IMR-90 (cell line): ENCODE measurements around the gene FATE1. TPM values are rescaled to one million over a fixed set of nuclear protein-coding genes. Genes with fewer than 3 reads are reported as not detected.

Source experiments
- ATAC-seq: fragments of 200-7000 bp; cut with Tn5 transposase; 2 replicates; pipeline ENCODE4 v1.9.1; 2020; ENCODE audit warnings: low read depth, mild to moderate bottlenecking, moderate library complexity
- BruUV-seq: library from RNA; stranded (reverse); fragments of 400-500 nt; replicated peaks from 2 replicates; lab custom pipeline; 2021; lab: Mats Ljungman, UMichigan
- CTCF ChIA-PET: fragments of 300-600 bp; formaldehyde crosslinking; extraction: SDS; loops from one replicate; lab custom pipeline; 2021; ENCODE audit warnings: antibody characterized with exemption; lab: Yijun Ruan, JAX
- POLR2A ChIA-PET: fragments of 300-600 bp; sonication (Branson Sonifier 250); formaldehyde crosslinking; loops from one replicate; lab custom pipeline; 2022; ENCODE audit warnings: antibody characterized with exemption; ENCODE audit not compliant: unreplicated experiment; lab: Charles Lee
- DNase-seq: peaks from one replicate; pipeline ENCODE4 v3.0.0; 2013
- H2AFZ ChIP-seq: replicated peaks from 2 replicates; pipeline ENCODE3; 2013; ENCODE audit warnings: low read length, mild to moderate bottlenecking; ENCODE audit not compliant: poor library complexity
- H2AK5ac ChIP-seq: 2 replicates; pipeline ENCODE4 v1.6.1; 2013; ENCODE audit warnings: low read depth, low read length, inconsistent platforms
- H2AK9ac ChIP-seq: replicated peaks from 2 replicates; pipeline ENCODE3; 2013; ENCODE audit warnings: mild to moderate bottlenecking, low read depth, low read length, moderate library complexity; ENCODE audit not compliant: poor library complexity
- H2BK120ac ChIP-seq: 2 replicates; pipeline ENCODE4 v1.6.1; 2013; ENCODE audit warnings: low read depth, low read length, inconsistent platforms
- H2BK15ac ChIP-seq: 3 replicates; pipeline ENCODE4 v1.6.1; 2013; ENCODE audit warnings: low read depth, low read length, inconsistent platforms
- H2BK20ac ChIP-seq: 2 replicates; pipeline ENCODE4 v1.6.1; 2013; ENCODE audit warnings: low read depth, mild to moderate bottlenecking, inconsistent platforms, low read length, moderate library complexity
- H2BK5ac ChIP-seq: 2 replicates; pipeline ENCODE4 v1.6.1; 2013; ENCODE audit warnings: mild to moderate bottlenecking, low read depth, low read length, inconsistent platforms; ENCODE audit not compliant: poor library complexity, severe bottlenecking
- H3K14ac ChIP-seq: replicated peaks from 2 replicates; pipeline ENCODE4 v1.6.1; 2013; ENCODE audit warnings: low read depth, low read length, inconsistent platforms
- H3K18ac ChIP-seq: 2 replicates; pipeline ENCODE4 v1.6.1; 2013; ENCODE audit warnings: low read depth, low read length, control low read depth
- H3K23ac ChIP-seq: 2 replicates; pipeline ENCODE4 v1.6.1; 2013; ENCODE audit warnings: low read depth, low read length, inconsistent platforms
- H3K27ac ChIP-seq: 2 replicates; pipeline ENCODE4 v1.5.1; 2013; ENCODE audit warnings: mild to moderate bottlenecking, control low read depth, low read length; ENCODE audit not compliant: insufficient read depth
- H3K27me3 ChIP-seq: 2 replicates; pipeline ENCODE4 v1.6.1; 2013; ENCODE audit warnings: low read length; ENCODE audit not compliant: control insufficient read depth, insufficient read depth
- H3K36me3 ChIP-seq: 2 replicates; pipeline ENCODE4 v1.6.1; 2013; ENCODE audit warnings: low read length, mixed read lengths; ENCODE audit not compliant: control insufficient read depth, insufficient read depth
- H3K4ac ChIP-seq: 2 replicates; pipeline ENCODE4 v1.6.1; 2013; ENCODE audit warnings: low read depth, low read length, inconsistent platforms
- H3K4me1 ChIP-seq: 2 replicates; pipeline ENCODE4 v1.6.1; 2013; ENCODE audit warnings: low read length, mixed read lengths; ENCODE audit not compliant: control insufficient read depth, insufficient read depth
- H3K4me2 ChIP-seq: 2 replicates; pipeline ENCODE4 v1.6.1; 2013; ENCODE audit warnings: low read depth, mild to moderate bottlenecking, control low read depth, low read length, moderate library complexity
- H3K4me3 ChIP-seq: 2 replicates; pipeline ENCODE4 v1.5.1; 2013; ENCODE audit warnings: low read depth, mild to moderate bottlenecking, control low read depth, low read length, moderate library complexity; ENCODE audit not compliant: insufficient read depth
- H3K56ac ChIP-seq: 2 replicates; pipeline ENCODE4 v1.6.1; 2013; ENCODE audit warnings: low read length, inconsistent platforms; ENCODE audit not compliant: insufficient read depth; ENCODE audit errors: extremely low read depth
- H3K79me1 ChIP-seq, 2 experiments: 2 replicates each; pipeline ENCODE4 v1.6.1; 2013; ENCODE audit warnings: low read length in 2 of 2, inconsistent platforms in 1 of 2, low read depth in 1 of 2
- H3K9ac ChIP-seq: 2 replicates; pipeline ENCODE4 v1.6.1; 2013; ENCODE audit warnings: low read depth, low read length, control low read depth
- H3K9me1 ChIP-seq: 2 replicates; pipeline ENCODE4 v1.6.1; 2013; ENCODE audit warnings: low read length, inconsistent platforms; ENCODE audit not compliant: insufficient read depth
- H3K9me3 ChIP-seq: 2 replicates; pipeline ENCODE4 v1.6.1; 2013; ENCODE audit warnings: low read length; ENCODE audit not compliant: control insufficient read depth, insufficient read depth
- H4K20me1 ChIP-seq: 2 replicates; pipeline ENCODE4 v1.6.1; 2013; ENCODE audit warnings: low read length, inconsistent platforms; ENCODE audit not compliant: insufficient read depth
- H4K5ac ChIP-seq: 2 replicates; pipeline ENCODE4 v1.6.1; 2013; ENCODE audit warnings: mild to moderate bottlenecking, low read depth, low read length, control low read depth
- H4K8ac ChIP-seq, 2 experiments: 2 replicates each; pipeline ENCODE4 v1.6.1; 2013; ENCODE audit warnings: low read depth in 2 of 2, low read length in 2 of 2, control low read depth in 1 of 2, inconsistent platforms in 1 of 2
- H4K91ac ChIP-seq: 2 replicates; pipeline ENCODE4 v1.6.1; 2013; ENCODE audit warnings: low read depth, low read length, inconsistent platforms; ENCODE audit not compliant: insufficient read depth
- BHLHE40 ChIP-seq: fragments of 150-350 bp; IDR thresholded peaks from 2 replicates; pipeline ENCODE4 v1.6.1; 2016; ENCODE audit warnings: mild to moderate bottlenecking, low read depth, low read length
- CHD1 ChIP-seq: IDR thresholded peaks from 2 replicates; pipeline ENCODE4 v1.6.1; 2012; ENCODE audit warnings: low read depth, low read length, improper control_type of control experiment
- MAFK ChIP-seq: IDR thresholded peaks from 2 replicates; pipeline ENCODE4 v1.6.1; 2012; ENCODE audit warnings: low read depth, low read length, improper control_type of control experiment
- MXI1 ChIP-seq: IDR thresholded peaks from 2 replicates; pipeline ENCODE4 v1.6.1; 2012; ENCODE audit warnings: low read depth, mild to moderate bottlenecking, low read length, moderate library complexity, borderline replicate concordance
- NFE2L2 ChIP-seq: fragments of 150-350 bp; IDR thresholded peaks from 2 replicates; pipeline ENCODE4 v1.6.1; 2016; ENCODE audit warnings: low read depth, mild to moderate bottlenecking, low read length
- POLR2A ChIP-seq: IDR thresholded peaks from 2 replicates; pipeline ENCODE4 v1.6.1; 2012; ENCODE audit warnings: mild to moderate bottlenecking, low read depth, low read length
- WGBS, 2 experiments: methylation state at CpG; one replicate each; pipeline versions ENCODE4 v1.1.5 to v1.1.7; 2013; ENCODE audit warnings: missing lambda C conversion rate in 2 of 2; ENCODE audit not compliant: insufficient read length in 1 of 2; ENCODE audit errors: extremely low coverage in 2 of 2; 5-methylcytosine and 5-hydroxymethylcytosine counted together
- dilution Hi-C: fragments of 300-500 bp; cut with HindIII; formaldehyde crosslinking; loops from one replicate; pipeline ENCODE4 v1.14.3; 2018; ENCODE audit warnings: low sequenced_read_pairs; ENCODE audit not compliant: unreplicated experiment
- in situ Hi-C: fragments of 300-500 bp; cut with MboI; formaldehyde crosslinking; loops from 3 replicates; pipeline ENCODE4 v1.14.3; 2019; ENCODE audit warnings: low sequenced_read_pairs, inconsistent platforms, mixed read lengths
- intact Hi-C: fragments of 100-400 bp; cut with micrococcal nuclease; formaldehyde crosslinking; loops from 2 replicates; pipeline ENCODE4 v1.10.0; 2022
- polyA plus RNA-seq, 3 experiments: library from polyadenylated mRNA; depleted of rRNA; stranded (reverse); fragments of >200 nt; gene quantifications; 2 replicates each; pipeline ENCODE4 v1.2.3, GENCODE V29; 2012; ENCODE audit warnings: low replicate concordance in 1 of 3
- total RNA-seq: library from RNA; depleted of rRNA; stranded (reverse); fragments of >200 nt; gene quantifications from 2 replicates; pipeline ENCODE4 v1.2.3, GENCODE V29; 2012
- TF ChIP-seq, protein P1 (sequence below): fragments of 150-350 bp; IDR thresholded peaks from 2 replicates; pipeline ENCODE4 v1.6.1; 2017; ENCODE audit warnings: mild to moderate bottlenecking, antibody characterized with exemption, low read length, low read depth

FATE1 gene
- total and polyA plus RNA-seq, 2 of the 4 experiments (the other 2 are of a cell fraction) = not detected

DNA sequence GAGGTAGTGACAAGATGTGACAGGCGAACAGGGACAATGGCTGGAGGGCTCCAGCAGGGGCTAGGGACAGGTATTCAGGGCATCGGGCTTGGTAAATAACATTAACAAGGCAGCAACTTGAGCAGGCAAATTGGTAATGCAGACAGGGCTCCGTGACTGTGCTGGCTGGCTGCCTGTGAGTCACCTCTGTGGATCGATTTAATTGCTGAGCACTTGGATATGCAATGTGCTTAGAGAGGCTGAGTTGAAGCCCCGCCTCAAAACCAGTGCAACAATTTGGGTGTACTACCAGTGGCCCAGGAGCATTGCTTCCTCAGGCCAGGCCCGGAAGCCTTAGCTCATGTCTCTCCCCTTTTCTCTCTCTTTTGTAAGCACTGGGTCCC is 38.2 kb downstream of the FATE1 start:
- Histone ChIP-seq H3K18ac (no peak overlapping the region), H4K5ac (no peak overlapping the region), H2BK15ac (no peak overlapping the region), H3K9me3 (peaks cover 4% of the 10 kb centered on the region; the same call in 1 of the 2 replicates), H3K23ac (no peak overlapping the region), H3K56ac (no peak overlapping the region), H2AK5ac (no peak overlapping the region), H4K8ac (no peak overlapping the region), H3K4me2 (no peak overlapping the region), H2AFZ (no peak overlapping the region), H4K20me1 (no peaks in the 10 kb centered on the region), H4K91ac (no peak overlapping the region), H3K36me3 (no peaks in the 10 kb centered on the region), H2AK9ac (no peak overlapping the region), H3K9ac (no peak overlapping the region), H2BK5ac (no peak overlapping the region), H3K4me1 (no peaks in the 10 kb centered on the region), H3K4me3 (no peak overlapping the region), H3K4ac (no peak overlapping the region), H3K27ac (no peak overlapping the region), H3K79me1 (no peaks in the 10 kb centered on the region), H2BK20ac (no peak overlapping the region), H3K27me3 (no peaks in the 10 kb centered on the region), H3K9me1 (no peaks in the 10 kb centered on the region), H2BK120ac (no peak overlapping the region), H3K14ac (no peak overlapping the region)
- TF ChIP-seq CHD1 = no peak
- TF ChIP-seq MXI1 = no peak
- TF ChIP-seq, protein P1, sequence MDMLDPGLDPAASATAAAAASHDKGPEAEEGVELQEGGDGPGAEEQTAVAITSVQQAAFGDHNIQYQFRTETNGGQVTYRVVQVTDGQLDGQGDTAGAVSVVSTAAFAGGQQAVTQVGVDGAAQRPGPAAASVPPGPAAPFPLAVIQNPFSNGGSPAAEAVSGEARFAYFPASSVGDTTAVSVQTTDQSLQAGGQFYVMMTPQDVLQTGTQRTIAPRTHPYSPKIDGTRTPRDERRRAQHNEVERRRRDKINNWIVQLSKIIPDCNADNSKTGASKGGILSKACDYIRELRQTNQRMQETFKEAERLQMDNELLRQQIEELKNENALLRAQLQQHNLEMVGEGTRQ = no peak
- no peak for TF ChIP-seq NFE2L2
- no peak for TF ChIP-seq MAFK
- TF ChIP-seq BHLHE40 = no peak
- no peak for TF ChIP-seq POLR2A
- ATAC-seq (no peak), DNase-seq (peak; percentile 8)
- BruUV-seq = no TSS peak
- 58% methylated on average over 3 of the region's 6 CpGs; no CpG with 5 or more reads in 1 of the 2 experiments for whole genome bisulfite sequencing, 2 experiments
- dilution Hi-C loops (no loop called here), intact Hi-C loops (loop anchor here (5.0 kb wide), 1 partner anchor 883 kb away; the partner anchor contains the start of gene GABRQ), in situ Hi-C loops (loop anchor here (25.0 kb wide), 1 partner anchor 883 kb away; the partner anchor contains the start of gene GABRQ)
- ChIA-PET POLR2A (no interaction called here), CTCF (no interaction called here)
